Measurements from ENCODE around the gene IER5L. TPM values are rescaled to one million over a fixed set of nuclear protein-coding genes. Genes with fewer than 3 reads are reported as not detected.

The IER5L gene
- total and polyA plus RNA-seq, 2 donors (not counting 3 experiments of a cell fraction or from before 2014, with no cell fraction given) = 5.3 to 12.3 TPM

DNA sequence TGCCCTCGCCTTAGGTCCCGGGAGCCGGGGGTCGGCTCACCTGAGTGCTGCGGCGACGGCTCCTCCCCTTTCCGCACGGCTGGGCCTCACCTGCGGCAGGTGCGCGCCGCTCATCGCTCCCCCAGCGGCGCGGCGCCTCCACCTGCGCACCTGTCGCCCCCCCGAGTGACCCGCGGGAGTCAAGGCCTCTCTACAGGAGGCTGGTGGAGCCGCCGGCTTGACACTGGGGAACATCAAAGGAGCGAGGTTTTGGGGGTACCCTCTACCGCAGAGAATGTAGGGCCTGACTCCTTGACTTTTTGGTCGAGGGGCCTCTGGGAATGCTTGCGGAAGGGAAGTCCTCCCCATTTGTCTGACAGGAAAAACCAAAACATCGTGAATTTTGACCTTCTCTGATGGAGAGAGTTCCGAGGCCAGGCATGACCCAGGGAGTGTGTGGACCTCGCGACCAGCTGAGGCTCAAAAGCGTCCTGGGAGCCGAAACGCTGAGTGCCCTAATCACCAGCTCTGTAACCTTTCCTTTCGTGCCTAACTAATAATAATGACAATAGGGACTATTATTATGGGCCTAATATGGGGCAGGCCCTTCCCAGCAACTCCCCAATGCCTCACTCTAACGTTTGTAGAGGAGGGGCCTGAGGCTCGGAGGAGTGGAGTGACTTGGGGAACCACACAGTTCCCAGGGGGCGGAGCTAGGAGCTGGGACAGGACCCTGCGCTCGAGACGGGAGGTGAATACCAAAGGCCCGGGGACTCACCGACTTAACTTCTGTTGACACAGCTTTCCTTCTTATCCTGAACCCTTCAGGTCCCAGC lies 714 bp upstream of the IER5L start:
- POLR2A ChIA-PET = interaction anchor here (0.6 to 5.6 kb wide), 29 partner anchors 8 to 447 kb away, joined by 3 to 39 read pairs (median 3); partner anchors contain the start of genes C9orf50 and NTMT1
- Histone ChIP-seq H4K20me1 (replicated peaks; ENCODE audit: control insufficient read depth, extremely low read depth, insufficient read depth, low read length) (no peaks in the 10 kb centered on the region), H3K9ac (replicated peaks; ENCODE audit: extremely low read depth, insufficient read depth, low read length) (no peak overlapping the region), H2AFZ (ENCODE audit: low read depth, low read length) (peak overlapping the region; percentile 62), H3K4me2 (ENCODE audit: insufficient read depth, low read length) (peak overlapping the region; percentile 50), H3K79me2 (ENCODE audit: control insufficient read depth, insufficient read depth, low read length) (peaks cover 13% of the 10 kb centered on the region), H3K4me1 (ENCODE audit: control insufficient read depth, extremely low read depth, insufficient read depth, low read length) (peaks cover 21% of the 10 kb centered on the region), H3K27me3 (ENCODE audit: control insufficient read depth in 2 of 2, insufficient read depth in 2 of 2, low read length in 2 of 2) (no peaks in the 10 kb centered on the region), H3K9me1 (replicated peaks; ENCODE audit: control insufficient read depth, extremely low read depth, insufficient read depth, low read length) (no peaks in the 10 kb centered on the region), H3K9me3 (replicated peaks; ENCODE audit: control insufficient read depth, insufficient read depth, low read length) (no peaks in the 10 kb centered on the region), H3K27ac (ENCODE audit: insufficient read depth, low read depth, low read length) (no peak overlapping the region), H3K4me3 (replicated peaks in 1 of 3; ENCODE audit: insufficient read depth in 1 of 3, low read depth in 1 of 3, low read length in 3 of 3) (peak overlapping the region in 2 of 3 experiments; percentile 3 to 9), H3K36me3 (ENCODE audit: control insufficient read depth in 2 of 2, extremely low read depth in 1 of 2, insufficient read depth in 2 of 2, low read length in 2 of 2) (no peaks in the 10 kb centered on the region)
- dilution Hi-C loops (cut with MboI; ENCODE audit: extremely low pct_ligation_motif_present, low sequenced_read_pairs) (no loop called here), intact Hi-C loops (cut with micrococcal nuclease) (loop anchor here (5.0 kb wide), 1 partner anchor 144 kb away; no protein-coding TSS in a partner anchor)
- no TSS peak for BruUV-seq (replicated peaks)
- CTCF ChIA-PET = interaction anchor here (1.0 to 9.3 kb wide), 5 partner anchors 12 to 318 kb away, joined by 3 to 287 read pairs (median 4); no protein-coding TSS in a partner anchor
- no peak for FAIRE-seq
- no peak for TF ChIP-seq POLR2AphosphoS5 (IDR thresholded peaks at IDR 0.05; ENCODE audit: insufficient read depth, low read depth, low read length)
- no peak for TF ChIP-seq POLR2A (IDR thresholded peaks at IDR 0.05; ENCODE audit: low read depth, low read length)
- no peak for TF ChIP-seq EZH2 (IDR thresholded peaks at IDR 0.05; ENCODE audit: borderline replicate concordance, low read depth, low read length, severe bottlenecking)
- DNase-seq (ENCODE audit: low read depth, low spot score) = no peak

DNA sequence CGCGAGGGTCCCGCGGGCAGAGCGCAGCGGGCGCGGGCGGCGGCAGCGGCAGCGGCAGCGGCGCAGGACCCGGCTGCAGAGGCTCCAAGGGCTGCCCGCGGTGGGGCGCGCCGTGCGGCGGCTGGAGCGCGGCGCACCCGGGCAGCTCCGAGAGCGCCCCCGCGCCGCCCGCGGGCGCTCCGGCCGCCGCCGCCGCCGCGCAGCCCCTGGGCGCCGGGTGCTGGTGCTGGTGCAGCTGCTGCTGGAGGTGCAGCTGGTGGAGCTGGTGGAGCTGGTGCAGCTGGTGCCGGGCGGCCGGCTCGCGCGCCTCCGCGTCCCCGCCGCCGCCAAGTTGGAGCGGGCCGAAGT lies 644 bp downstream of the IER5L start:
- BruUV-seq (replicated peaks) = no TSS peak
- ChIA-PET POLR2A (interaction anchor here (1.0 to 5.6 kb wide), 19 partner anchors 9 to 449 kb away, joined by 3 to 39 read pairs (median 5); partner anchors contain the start of genes C9orf50 and NTMT1), CTCF (interaction anchor here (0.6 to 9.3 kb wide), 6 partner anchors 11 to 449 kb away, joined by 3 to 287 read pairs (median 3); partner anchors contain the start of gene NTMT1)
- H3K9ac ChIP-seq (replicated peaks; ENCODE audit: extremely low read depth, insufficient read depth, low read length) = peak overlapping the region; percentile 60
- dilution Hi-C loops (cut with MboI; ENCODE audit: extremely low pct_ligation_motif_present, low sequenced_read_pairs) = no loop called here
- H3K79me2 ChIP-seq (ENCODE audit: control insufficient read depth, insufficient read depth, low read length) = peaks cover 13% of the 10 kb centered on the region
- FAIRE-seq (no peak), DNase-seq (ENCODE audit: low read depth, low spot score) (no peak)
- peak overlapping the region; percentile 73 to 79 (median 77) for H3K4me3 ChIP-seq (replicated peaks in 1 of 3; ENCODE audit: insufficient read depth in 1 of 3, low read depth in 1 of 3, low read length in 3 of 3)
- H3K36me3 ChIP-seq (ENCODE audit: control insufficient read depth in 2 of 2, extremely low read depth in 1 of 2, insufficient read depth in 2 of 2, low read length in 2 of 2) = no peaks in the 10 kb centered on the region
- H3K27me3 ChIP-seq (ENCODE audit: control insufficient read depth in 2 of 2, insufficient read depth in 2 of 2, low read length in 2 of 2) = no peaks in the 10 kb centered on the region
- peak overlapping the region; percentile 61 for H3K4me2 ChIP-seq (ENCODE audit: insufficient read depth, low read length)
- no peaks in the 10 kb centered on the region for H4K20me1 ChIP-seq (replicated peaks; ENCODE audit: control insufficient read depth, extremely low read depth, insufficient read depth, low read length)
- intact Hi-C loops (cut with micrococcal nuclease) = loop anchor here (2.0 to 5.0 kb wide), 2 partner anchors 145 to 391 kb away; no protein-coding TSS in a partner anchor
- peaks cover 21% of the 10 kb centered on the region for H3K4me1 ChIP-seq (ENCODE audit: control insufficient read depth, extremely low read depth, insufficient read depth, low read length)
- H3K9me3 ChIP-seq (replicated peaks; ENCODE audit: control insufficient read depth, insufficient read depth, low read length) = no peaks in the 10 kb centered on the region
- TF ChIP-seq POLR2AphosphoS5 (IDR thresholded peaks at IDR 0.05; ENCODE audit: insufficient read depth, low read depth, low read length) = no peak
- TF ChIP-seq POLR2A (IDR thresholded peaks at IDR 0.05; ENCODE audit: low read depth, low read length) = no peak
- no peak for TF ChIP-seq GATA2 (IDR thresholded peaks at IDR 0.05; ENCODE audit: insufficient read depth, insufficient read length, low read depth, low read length)
- no peak for TF ChIP-seq JUN (IDR thresholded peaks at IDR 0.05; ENCODE audit: borderline replicate concordance, insufficient read depth, insufficient read length, low read depth)
- TF ChIP-seq, protein P1, sequence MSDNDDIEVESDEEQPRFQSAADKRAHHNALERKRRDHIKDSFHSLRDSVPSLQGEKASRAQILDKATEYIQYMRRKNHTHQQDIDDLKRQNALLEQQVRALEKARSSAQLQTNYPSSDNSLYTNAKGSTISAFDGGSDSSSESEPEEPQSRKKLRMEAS (IDR thresholded peaks at IDR 0.05; ENCODE audit: insufficient read depth, insufficient read length) = no peak
- no peak for TF ChIP-seq MYC (IDR thresholded peaks at IDR 0.05; ENCODE audit: low read depth, low read length)
- TF ChIP-seq, protein P2, sequence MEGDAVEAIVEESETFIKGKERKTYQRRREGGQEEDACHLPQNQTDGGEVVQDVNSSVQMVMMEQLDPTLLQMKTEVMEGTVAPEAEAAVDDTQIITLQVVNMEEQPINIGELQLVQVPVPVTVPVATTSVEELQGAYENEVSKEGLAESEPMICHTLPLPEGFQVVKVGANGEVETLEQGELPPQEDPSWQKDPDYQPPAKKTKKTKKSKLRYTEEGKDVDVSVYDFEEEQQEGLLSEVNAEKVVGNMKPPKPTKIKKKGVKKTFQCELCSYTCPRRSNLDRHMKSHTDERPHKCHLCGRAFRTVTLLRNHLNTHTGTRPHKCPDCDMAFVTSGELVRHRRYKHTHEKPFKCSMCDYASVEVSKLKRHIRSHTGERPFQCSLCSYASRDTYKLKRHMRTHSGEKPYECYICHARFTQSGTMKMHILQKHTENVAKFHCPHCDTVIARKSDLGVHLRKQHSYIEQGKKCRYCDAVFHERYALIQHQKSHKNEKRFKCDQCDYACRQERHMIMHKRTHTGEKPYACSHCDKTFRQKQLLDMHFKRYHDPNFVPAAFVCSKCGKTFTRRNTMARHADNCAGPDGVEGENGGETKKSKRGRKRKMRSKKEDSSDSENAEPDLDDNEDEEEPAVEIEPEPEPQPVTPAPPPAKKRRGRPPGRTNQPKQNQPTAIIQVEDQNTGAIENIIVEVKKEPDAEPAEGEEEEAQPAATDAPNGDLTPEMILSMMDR (IDR thresholded peaks at IDR 0.05; ENCODE audit: extremely low read depth in 1 of 2, insufficient read depth in 1 of 2, low read depth in 1 of 2, low read length in 2 of 2) = no peak
- H3K27ac ChIP-seq (ENCODE audit: insufficient read depth, low read depth, low read length) = no peak overlapping the region
- no peaks in the 10 kb centered on the region for H3K9me1 ChIP-seq (replicated peaks; ENCODE audit: control insufficient read depth, extremely low read depth, insufficient read depth, low read length)
- H2AFZ ChIP-seq (ENCODE audit: low read depth, low read length) = no peak overlapping the region

Measured in endothelial cell of umbilical vein (primary cell).